GM13977 (cell line): ENCODE data around the gene CISD1.

ENCODE experiments used
- DNase-seq: peaks from one replicate; pipeline ENCODE4 v3.0.0; 2012; ENCODE audit warnings: low spot score
- CTCF ChIP-seq: IDR thresholded peaks from 2 replicates; pipeline ENCODE4 v1.5.1; 2012; ENCODE audit warnings: mild to moderate bottlenecking, control low read depth; ENCODE audit not compliant: insufficient read depth; ENCODE audit errors: extremely low read depth, missing control alignments
- in situ Hi-C: fragments of 300-500 bp; cut with MboI; formaldehyde crosslinking; loops from one replicate; pipeline ENCODE4 v1.12.0; 2022; ENCODE audit warnings: low sequenced_read_pairs, low pct_unique_long_range_greater_than_20kb, mixed read lengths, inconsistent platforms; ENCODE audit not compliant: unreplicated experiment

CISD1 gene

GRCh38 chr10:58331646-58332045 is 62.7 kb downstream of the CISD1 start:
- DNase-seq: no peak
- TF ChIP-seq CTCF: no peak
- in situ Hi-C loops: no loop called here

- in situ Hi-C loops: no loop called here
- peak; percentile 92 for DNase-seq
- no peak for TF ChIP-seq CTCF
Measured at GRCh38 chr10:58334817-58335305, 65.9 kb downstream of the CISD1 start, which contains the start of gene UBE2D1. Gene UBE2D1 (plus strand): TSS chr10:58335006. CDS start chr10:58335202, 196 bp downstream.

- DNase-seq: no peak
- in situ Hi-C loops: no loop called here
- no peak for TF ChIP-seq CTCF
Measured at GRCh38 chr10:58335306-58336005, 66.5 kb downstream of the CISD1 start.

- in situ Hi-C loops: no loop called here
- no peak for DNase-seq
- no peak for TF ChIP-seq CTCF
Measured at GRCh38 chr10:58336242-58336641, 67.3 kb downstream of the CISD1 start.
